ENCODE results near the gene SPATA13.
"Not testable (repeated sequence)": the region's sequence is repeated elsewhere in the genome, so short reads cannot be mapped to it uniquely, and the experiment has no call there.

Gene SPATA13

GRCh38 chr13:24160458-24161009 is at the start of gene SPATA13:
Gene SPATA13 (plus strand): TSS chr13:24160720. CDS start chr13:24222930, 62,210 bp downstream.
- DNase-seq (ENCODE audit: low read depth): peak; percentile 91

- no peak for DNase-seq (ENCODE audit: low read depth)
Measured at GRCh38 chr13:24112791-24113190, 47.7 kb upstream of the SPATA13 start.

GRCh38 chr13:24115671-24116070 is 44.8 kb upstream of the SPATA13 start:
- DNase-seq (ENCODE audit: low read depth): no peak

GRCh38 chr13:24116131-24116530 is 44.4 kb upstream of the SPATA13 start:
- DNase-seq (ENCODE audit: low read depth): no peak

- DNase-seq (ENCODE audit: low read depth): no peak
Measured at GRCh38 chr13:24118576-24118975, 41.9 kb upstream of the SPATA13 start.

GRCh38 chr13:24119626-24120508 is 40.7 kb upstream of the SPATA13 start:
- DNase-seq (ENCODE audit: low read depth): no peak

GRCh38 chr13:24122045-24122444 is 38.5 kb upstream of the SPATA13 start:
- DNase-seq (ENCODE audit: low read depth): not testable (repeated sequence)

GRCh38 chr13:24122569-24122968 is 38.0 kb upstream of the SPATA13 start:
- DNase-seq (ENCODE audit: low read depth): no peak

GRCh38 chr13:24123761-24124160 is 36.8 kb upstream of the SPATA13 start:
- DNase-seq (ENCODE audit: low read depth): no peak

- DNase-seq (ENCODE audit: low read depth): no peak
Measured at GRCh38 chr13:24124789-24125476, 35.6 kb upstream of the SPATA13 start.

GRCh38 chr13:24127116-24127631 is 33.3 kb upstream of the SPATA13 start:
- no peak for DNase-seq (ENCODE audit: low read depth)

- DNase-seq (ENCODE audit: low read depth): no peak
Measured at GRCh38 chr13:24128112-24128511, 32.4 kb upstream of the SPATA13 start.

- DNase-seq (ENCODE audit: low read depth): no peak
Measured at GRCh38 chr13:24128962-24129361, 31.6 kb upstream of the SPATA13 start.

- DNase-seq (ENCODE audit: low read depth): no peak
Measured at GRCh38 chr13:24129914-24130774, 30.4 kb upstream of the SPATA13 start.

- no peak for DNase-seq (ENCODE audit: low read depth)
Measured at GRCh38 chr13:24131749-24132148, 28.8 kb upstream of the SPATA13 start.

- no peak for DNase-seq (ENCODE audit: low read depth)
Measured at GRCh38 chr13:24133021-24133795, 27.3 kb upstream of the SPATA13 start.

- DNase-seq (ENCODE audit: low read depth): no peak
Measured at GRCh38 chr13:24134231-24134630, 26.3 kb upstream of the SPATA13 start.

GRCh38 chr13:24134757-24135156 is 25.8 kb upstream of the SPATA13 start:
- no peak for DNase-seq (ENCODE audit: low read depth)

- no peak for DNase-seq (ENCODE audit: low read depth)
Measured at GRCh38 chr13:24135674-24136300, 24.7 kb upstream of the SPATA13 start.

- no peak for DNase-seq (ENCODE audit: low read depth)
Measured at GRCh38 chr13:24138911-24139310, 21.6 kb upstream of the SPATA13 start.

Data from stimulated activated CD4-positive, alpha-beta T cell treated with anti-CD3 and anti-CD28 coated beads, Interleukin-2, amount 100 ng/mL, for 4 hours (primary cell).